Rectal smooth muscle tissue (tissue), 1 donor: ENCODE measurements around the gene BMAL1.

ENCODE experiments used
- H3K27ac ChIP-seq: one replicate; pipeline ENCODE4 v1.7.0; 2013; ENCODE audit warnings: low read depth, low read length, inconsistent platforms
- H3K27me3 ChIP-seq: one replicate; pipeline ENCODE4 v1.7.0; 2013; ENCODE audit warnings: low read length; ENCODE audit not compliant: control insufficient read depth, insufficient read depth
- H3K36me3 ChIP-seq: one replicate; pipeline ENCODE4 v1.7.0; 2013; ENCODE audit warnings: low read length; ENCODE audit not compliant: control insufficient read depth, insufficient read depth
- H3K4me1 ChIP-seq: one replicate; pipeline ENCODE4 v1.7.0; 2013; ENCODE audit warnings: low read length; ENCODE audit not compliant: control insufficient read depth, insufficient read depth
- H3K4me3 ChIP-seq: one replicate; pipeline ENCODE4 v1.7.0; 2013; ENCODE audit warnings: low read length
- H3K9ac ChIP-seq: one replicate; pipeline ENCODE4 v1.7.0; 2013; ENCODE audit warnings: low read length

The BMAL1 gene

GRCh38 chr11:13334034-13334786 lies 56.6 kb downstream of the BMAL1 start:
- H3K4me1 ChIP-seq, result peaks cover 20% of the 10 kb centered on the region
- no peaks in the 10 kb centered on the region for H3K27me3 ChIP-seq
- H3K36me3 ChIP-seq, result no peaks in the 10 kb centered on the region
- no peak overlapping the region for H3K9ac ChIP-seq
- H3K4me3 ChIP-seq, result no peak overlapping the region
- no peak overlapping the region for H3K27ac ChIP-seq

GRCh38 chr11:13335319-13335718 lies 57.7 kb downstream of the BMAL1 start:
- Histone ChIP-seq H3K4me3 (no peak overlapping the region), H3K4me1 (peaks cover 15% of the 10 kb centered on the region), H3K36me3 (no peaks in the 10 kb centered on the region), H3K9ac (no peak overlapping the region), H3K27me3 (no peaks in the 10 kb centered on the region), H3K27ac (no peak overlapping the region)

DNA sequence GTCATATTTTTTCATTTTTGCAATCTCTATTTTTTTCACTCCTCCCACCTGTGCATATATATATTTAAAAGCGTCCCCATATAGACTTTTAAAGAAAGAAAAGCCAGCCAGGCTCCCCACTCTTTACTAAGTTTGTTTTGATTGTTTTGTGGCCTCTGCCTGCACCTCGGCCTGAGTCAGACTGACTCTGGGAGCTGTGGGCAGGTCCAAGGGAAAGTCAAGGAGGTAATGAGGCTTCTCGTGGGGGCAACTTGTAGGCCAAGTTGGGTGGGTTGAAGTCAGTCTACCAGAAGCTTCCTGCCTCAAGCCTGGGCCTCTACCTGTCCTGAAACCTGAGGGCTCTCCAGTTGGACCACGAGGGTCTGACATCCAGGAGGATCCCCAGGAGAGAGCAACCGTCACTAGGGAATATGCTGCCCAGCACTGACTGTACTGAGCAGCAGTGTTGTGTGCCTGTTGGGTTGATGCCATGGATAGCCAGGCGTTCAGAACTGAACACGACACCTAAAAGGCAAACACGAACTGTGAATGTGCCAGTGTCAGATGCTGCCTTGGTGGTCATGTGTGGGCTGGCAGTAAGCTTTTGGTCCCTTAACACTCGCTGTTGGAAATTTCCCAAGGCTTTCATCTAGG lies 58.8 kb downstream of the BMAL1 start:
- H3K27me3 ChIP-seq, result no peaks in the 10 kb centered on the region
- H3K9ac ChIP-seq, result no peak overlapping the region
- no peak overlapping the region for H3K4me3 ChIP-seq
- H3K36me3 ChIP-seq, result no peaks in the 10 kb centered on the region
- peaks cover 14% of the 10 kb centered on the region for H3K4me1 ChIP-seq
- no peak overlapping the region for H3K27ac ChIP-seq

DNA sequence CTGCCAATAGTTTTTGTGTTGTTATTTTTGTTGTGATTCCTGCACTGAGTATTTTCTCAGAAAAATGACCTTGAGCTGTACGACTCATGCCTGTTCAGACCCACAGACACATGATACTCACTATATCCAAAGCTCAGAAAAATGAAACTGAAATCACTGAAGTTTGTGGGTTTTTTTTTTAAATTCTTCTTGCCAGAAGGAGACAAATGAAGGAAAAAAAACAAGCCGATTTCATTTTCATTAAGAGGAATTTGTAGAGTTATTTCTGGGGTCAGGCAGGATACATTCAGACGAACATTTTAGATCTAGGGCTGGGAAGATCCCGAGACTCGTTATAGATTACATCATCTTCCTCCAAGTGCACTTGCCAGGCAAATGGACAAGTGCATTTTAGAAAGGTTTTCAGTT lies 60.4 kb downstream of the BMAL1 start:
- no peaks in the 10 kb centered on the region for H3K36me3 ChIP-seq
- peak overlapping the region; percentile 36 for H3K4me3 ChIP-seq
- H3K27ac ChIP-seq, result peak overlapping the region; percentile 44
- peaks cover 14% of the 10 kb centered on the region for H3K4me1 ChIP-seq
- H3K9ac ChIP-seq, result no peak overlapping the region
- no peaks in the 10 kb centered on the region for H3K27me3 ChIP-seq

GRCh38 chr11:13338427-13339069 lies 61.0 kb downstream of the BMAL1 start:
- Histone ChIP-seq H3K36me3 (no peaks in the 10 kb centered on the region), H3K27me3 (no peaks in the 10 kb centered on the region), H3K4me1 (peaks cover 14% of the 10 kb centered on the region), H3K9ac (no peak overlapping the region), H3K4me3 (peak overlapping the region; percentile 36), H3K27ac (peak overlapping the region; percentile 44)

- Histone ChIP-seq H3K27ac (no peak overlapping the region), H3K4me1 (peaks cover 14% of the 10 kb centered on the region), H3K4me3 (no peak overlapping the region), H3K36me3 (no peaks in the 10 kb centered on the region), H3K9ac (no peak overlapping the region), H3K27me3 (no peaks in the 10 kb centered on the region)
These were observed 61.9 kb downstream of the BMAL1 start for GRCh38 chr11:13339195-13340153.

DNA sequence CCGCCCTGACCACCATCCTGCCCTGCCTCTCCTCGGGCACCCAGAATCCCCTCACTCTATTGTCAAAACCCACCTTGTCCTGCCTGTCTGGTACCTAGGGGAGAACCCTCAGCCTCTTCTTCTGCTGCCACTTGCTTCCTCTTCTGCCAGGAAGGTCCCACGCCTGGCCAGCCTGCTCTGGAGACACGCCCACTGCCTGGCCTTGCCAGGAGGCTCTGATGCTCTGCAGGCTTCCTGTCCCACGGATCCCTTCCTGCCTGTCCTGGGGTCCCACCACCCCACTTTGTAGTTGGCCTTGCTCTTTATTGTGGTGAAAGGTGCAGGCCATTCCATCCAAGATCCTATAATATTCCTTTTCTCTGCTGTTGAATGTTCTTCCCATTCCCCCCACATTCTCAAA lies 63.4 kb downstream of the BMAL1 start:
- Histone ChIP-seq H3K4me1 (peaks cover 14% of the 10 kb centered on the region), H3K36me3 (no peaks in the 10 kb centered on the region), H3K27me3 (no peaks in the 10 kb centered on the region), H3K27ac (no peak overlapping the region), H3K9ac (no peak overlapping the region), H3K4me3 (no peak overlapping the region)

DNA sequence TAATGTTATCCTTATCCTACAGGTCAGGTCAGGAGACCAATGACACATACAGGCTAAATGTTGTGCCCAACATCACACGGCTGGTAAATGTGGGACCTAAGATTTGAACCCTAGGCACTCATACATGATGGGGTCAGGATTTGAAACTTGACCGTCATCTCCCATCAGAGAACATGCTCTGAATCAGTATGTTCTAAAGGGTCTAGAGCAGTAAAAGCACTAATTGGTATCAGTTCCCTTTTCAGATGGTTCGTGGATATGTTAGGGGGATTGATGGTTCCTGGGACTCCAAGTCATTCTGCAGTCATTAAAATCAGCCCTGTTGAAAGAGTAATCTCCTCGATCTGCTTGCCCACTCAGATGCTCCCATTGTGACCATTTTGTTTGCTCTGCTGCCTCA lies 65.5 kb downstream of the BMAL1 start:
- Histone ChIP-seq H3K27me3 (no peaks in the 10 kb centered on the region), H3K4me1 (peaks cover 14% of the 10 kb centered on the region), H3K27ac (no peak overlapping the region), H3K9ac (no peak overlapping the region), H3K36me3 (no peaks in the 10 kb centered on the region), H3K4me3 (no peak overlapping the region)

DNA sequence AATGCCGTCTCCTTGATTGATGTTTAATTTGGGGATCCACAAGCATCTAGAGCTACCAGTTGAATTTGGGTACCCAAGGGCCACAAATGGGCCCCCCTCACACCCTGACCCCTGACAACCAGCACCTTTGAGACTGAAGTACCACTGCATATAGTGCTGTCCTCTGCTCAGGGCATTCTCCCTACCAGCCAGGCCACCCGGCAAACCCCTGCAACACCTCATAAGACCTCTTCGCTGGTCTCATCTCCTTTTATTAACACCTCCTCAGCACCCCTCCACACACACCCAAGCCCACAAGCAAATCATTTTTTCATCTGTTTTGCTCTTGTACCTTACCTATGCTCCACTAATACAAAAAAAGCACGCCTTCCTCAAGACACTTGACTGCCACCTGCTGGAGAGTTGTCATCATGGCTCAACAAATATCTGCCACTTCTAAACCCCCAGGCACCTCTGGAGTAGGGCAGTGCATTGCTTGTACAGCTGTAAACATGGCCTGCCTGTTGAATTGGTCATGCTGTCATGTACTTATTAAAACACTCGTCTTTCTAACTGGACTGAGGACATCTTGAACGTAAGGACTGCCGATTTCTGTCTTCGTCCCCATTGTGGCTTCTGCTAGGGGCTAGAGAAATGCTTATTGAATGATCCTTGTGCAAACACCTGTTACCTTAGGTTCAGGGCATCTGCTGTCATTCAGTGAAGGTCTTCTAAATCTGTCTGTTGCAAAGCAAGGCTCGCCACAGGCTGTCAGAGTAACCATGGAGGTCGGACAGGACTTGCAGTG lies 66.5 kb downstream of the BMAL1 start:
- no peak overlapping the region for H3K27ac ChIP-seq
- H3K9ac ChIP-seq, result no peak overlapping the region
- H3K4me3 ChIP-seq, result no peak overlapping the region
- no peaks in the 10 kb centered on the region for H3K27me3 ChIP-seq
- H3K4me1 ChIP-seq, result peaks cover 6% of the 10 kb centered on the region
- H3K36me3 ChIP-seq, result no peaks in the 10 kb centered on the region

- Histone ChIP-seq H3K27ac (no peak overlapping the region), H3K4me1 (no peaks in the 10 kb centered on the region), H3K9ac (no peak overlapping the region), H3K27me3 (no peaks in the 10 kb centered on the region), H3K36me3 (peaks cover 2% of the 10 kb centered on the region), H3K4me3 (no peak overlapping the region)
These were observed 67.2 kb downstream of the BMAL1 start for GRCh38 chr11:13344818-13345217.

GRCh38 chr11:13346470-13346869 lies 68.9 kb downstream of the BMAL1 start:
- no peak overlapping the region for H3K27ac ChIP-seq
- no peaks in the 10 kb centered on the region for H3K27me3 ChIP-seq
- no peaks in the 10 kb centered on the region for H3K4me1 ChIP-seq
- no peak overlapping the region for H3K9ac ChIP-seq
- no peak overlapping the region for H3K4me3 ChIP-seq
- peaks cover 7% of the 10 kb centered on the region for H3K36me3 ChIP-seq
